HFFc6 (cell line): ENCODE results near the gene PLXDC1. TPM values are rescaled to one million over a fixed set of nuclear protein-coding genes. Genes with fewer than 3 reads are reported as not detected.
A peak's percentile ranks its signal among the peaks of the same experiment; 100 is the strongest.

Experiments
- DNase-seq: peaks from one replicate; pipeline ENCODE4 v3.0.0-alpha.2; 2018
- H3K27ac Mint-ChIP-seq: 2 replicates; pipeline ENCODE4 v1.8.0; 2020; ENCODE audit warnings: mild to moderate bottlenecking, mixed read lengths
- H3K27me3 Mint-ChIP-seq: 2 replicates; pipeline ENCODE4 v1.8.0; 2021; ENCODE audit warnings: mild to moderate bottlenecking, moderate library complexity, mixed read lengths; ENCODE audit not compliant: insufficient read depth
- H3K36me3 Mint-ChIP-seq: 2 replicates; pipeline ENCODE4 v1.8.0; 2021; ENCODE audit warnings: low read depth, mixed read lengths
- H3K4me1 Mint-ChIP-seq: 2 replicates; pipeline ENCODE4 v1.8.0; 2020; ENCODE audit warnings: low read depth, mixed read lengths
- H3K4me3 Mint-ChIP-seq: 2 replicates; pipeline ENCODE4 v1.8.0; 2020; ENCODE audit warnings: mild to moderate bottlenecking, moderate library complexity, mixed read lengths
- H3K9me3 Mint-ChIP-seq: 2 replicates; pipeline ENCODE4 v1.8.0; 2020; ENCODE audit warnings: mild to moderate bottlenecking, mixed read lengths
- total RNA-seq, 6 experiments: library from RNA; stranded (reverse); fragmentation: NEBNext Ultra II Directional; extraction: Animal tissue kit (Norgen Biotek cat#: 25700); gene quantifications; 2 replicates in 1 of 6; 3 replicates in 5 of 6; pipeline ENCODE4 v1.2.3, GENCODE V29; 2021
- TF ChIP-seq, protein P1 (sequence below): fragments of 200-600 bp; sonication (generic); IDR thresholded peaks from 2 replicates; pipeline ENCODE4 v1.5.0; 2021; ENCODE audit warnings: antibody characterized with exemption, mild to moderate bottlenecking

PLXDC1 gene
- total RNA-seq, 6 experiments from 2014 or later = 0.20 to 2.2 (median 0.69) TPM

DNA sequence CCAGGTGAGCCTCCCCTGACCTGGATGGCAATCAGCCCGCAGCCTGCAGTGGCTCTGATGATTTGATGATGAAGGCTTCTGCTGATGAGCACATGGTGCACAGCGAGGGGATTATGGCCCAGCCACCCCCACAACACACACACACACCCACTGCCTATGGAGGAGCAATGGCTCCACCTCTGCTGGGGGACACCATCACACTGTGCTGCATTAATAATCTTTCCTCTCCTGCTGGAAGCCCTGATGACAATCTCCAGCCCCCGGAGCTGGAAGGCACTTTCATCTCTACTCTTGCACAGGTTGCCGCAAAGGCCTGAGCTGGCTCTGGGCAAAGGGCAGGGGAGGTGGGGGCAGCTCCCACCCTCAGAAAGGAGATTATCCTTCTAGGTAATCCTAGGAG is 79.9 kb downstream of the PLXDC1 start:
- Mint-ChIP-seq H3K4me1 (peaks cover 6% of the 10 kb centered on the region), H3K36me3 (no peaks in the 10 kb centered on the region), H3K4me3 (no peak overlapping the region), H3K27ac (no peak overlapping the region), H3K27me3 (peaks cover 26% of the 10 kb centered on the region), H3K9me3 (no peaks in the 10 kb centered on the region)
- DNase-seq = no peak
- TF ChIP-seq, protein P1, sequence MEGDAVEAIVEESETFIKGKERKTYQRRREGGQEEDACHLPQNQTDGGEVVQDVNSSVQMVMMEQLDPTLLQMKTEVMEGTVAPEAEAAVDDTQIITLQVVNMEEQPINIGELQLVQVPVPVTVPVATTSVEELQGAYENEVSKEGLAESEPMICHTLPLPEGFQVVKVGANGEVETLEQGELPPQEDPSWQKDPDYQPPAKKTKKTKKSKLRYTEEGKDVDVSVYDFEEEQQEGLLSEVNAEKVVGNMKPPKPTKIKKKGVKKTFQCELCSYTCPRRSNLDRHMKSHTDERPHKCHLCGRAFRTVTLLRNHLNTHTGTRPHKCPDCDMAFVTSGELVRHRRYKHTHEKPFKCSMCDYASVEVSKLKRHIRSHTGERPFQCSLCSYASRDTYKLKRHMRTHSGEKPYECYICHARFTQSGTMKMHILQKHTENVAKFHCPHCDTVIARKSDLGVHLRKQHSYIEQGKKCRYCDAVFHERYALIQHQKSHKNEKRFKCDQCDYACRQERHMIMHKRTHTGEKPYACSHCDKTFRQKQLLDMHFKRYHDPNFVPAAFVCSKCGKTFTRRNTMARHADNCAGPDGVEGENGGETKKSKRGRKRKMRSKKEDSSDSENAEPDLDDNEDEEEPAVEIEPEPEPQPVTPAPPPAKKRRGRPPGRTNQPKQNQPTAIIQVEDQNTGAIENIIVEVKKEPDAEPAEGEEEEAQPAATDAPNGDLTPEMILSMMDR = no peak

DNA sequence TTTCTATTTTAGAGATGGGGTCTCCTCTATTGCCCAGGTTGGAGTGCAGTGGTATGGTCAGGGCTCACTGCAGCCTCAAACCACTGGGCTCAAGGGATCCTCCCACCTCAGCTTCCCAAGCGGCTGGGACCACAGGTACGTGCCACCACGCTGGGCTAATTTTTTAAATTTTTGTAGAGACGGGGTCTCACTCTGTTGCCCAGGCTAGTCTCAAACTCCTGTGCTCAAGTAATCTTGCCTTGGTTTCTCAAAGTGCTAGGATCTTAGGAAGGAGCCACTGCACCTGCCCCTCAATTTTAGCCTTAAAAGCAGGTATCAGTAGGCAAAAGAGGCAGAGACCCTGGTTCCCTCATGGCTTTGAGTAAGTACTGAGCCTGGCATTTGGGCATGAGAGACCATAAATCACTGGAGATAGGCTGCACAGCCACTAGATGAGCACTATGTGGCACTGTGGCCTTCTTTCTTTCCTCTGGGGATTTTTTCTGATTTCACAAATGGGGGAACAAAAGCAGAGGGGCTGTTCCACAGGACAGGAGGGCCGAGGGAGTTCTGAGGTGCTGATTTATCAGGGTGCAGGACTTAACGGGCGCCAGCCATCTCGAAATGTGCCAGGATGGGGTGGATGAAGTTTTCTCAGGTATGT is 82.2 kb downstream of the PLXDC1 start:
- no peak overlapping the region for H3K4me3 Mint-ChIP-seq
- H3K27ac Mint-ChIP-seq = no peak overlapping the region
- peaks cover 15% of the 10 kb centered on the region for H3K4me1 Mint-ChIP-seq
- DNase-seq = peak; percentile 60
- H3K27me3 Mint-ChIP-seq = peaks cover 25% of the 10 kb centered on the region
- H3K36me3 Mint-ChIP-seq = no peaks in the 10 kb centered on the region
- H3K9me3 Mint-ChIP-seq = no peaks in the 10 kb centered on the region
- TF ChIP-seq, protein P1 = peak; percentile 77

DNA sequence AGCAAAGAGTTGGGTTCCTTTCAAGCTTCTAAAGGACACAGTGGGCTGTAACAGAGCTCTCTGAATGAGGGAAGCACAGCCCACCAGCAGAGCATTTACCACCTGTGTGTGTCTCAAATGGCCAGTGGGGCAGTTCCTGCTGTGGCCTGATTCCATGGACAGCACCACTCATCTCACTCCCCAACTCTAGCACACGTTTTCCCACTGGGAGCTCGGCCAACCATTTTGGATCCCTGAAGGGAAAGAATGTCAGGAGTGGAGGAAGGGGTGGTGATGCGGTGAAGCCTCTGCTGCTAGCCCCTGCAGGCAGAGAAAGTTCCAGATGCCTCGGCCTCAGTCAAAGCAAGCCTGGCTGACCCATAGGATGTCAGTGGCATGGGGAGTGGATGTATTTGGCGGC is 86.6 kb downstream of the PLXDC1 start:
- no peak for DNase-seq
- H3K27me3 Mint-ChIP-seq = peaks cover 23% of the 10 kb centered on the region
- H3K4me1 Mint-ChIP-seq = peaks cover 39% of the 10 kb centered on the region

DNA sequence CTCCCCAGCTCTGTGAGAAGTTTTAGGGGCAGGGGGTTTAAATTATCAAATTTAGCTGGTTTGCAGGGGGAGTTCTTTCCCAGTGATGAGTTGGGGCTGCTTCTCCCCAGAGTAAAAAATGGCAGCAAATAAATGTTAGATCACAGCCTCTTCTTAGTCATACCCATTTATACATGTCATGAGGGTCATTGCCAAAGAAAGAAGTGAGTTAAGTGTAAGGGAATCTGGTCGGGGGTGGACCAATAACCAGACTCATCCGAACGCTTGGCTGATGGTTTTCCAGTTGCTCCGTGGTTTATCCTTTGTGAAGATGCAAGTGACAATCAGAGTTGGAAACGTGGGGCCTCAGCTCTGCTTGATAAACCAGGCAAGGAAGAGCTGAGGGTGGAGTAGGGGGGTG is 87.1 kb downstream of the PLXDC1 start:
- Mint-ChIP-seq H3K36me3 (no peaks in the 10 kb centered on the region), H3K4me1 (peaks cover 35% of the 10 kb centered on the region), H3K27me3 (peaks cover 18% of the 10 kb centered on the region), H3K27ac (no peak overlapping the region), H3K4me3 (peak overlapping the region; percentile 33), H3K9me3 (no peaks in the 10 kb centered on the region)
- DNase-seq = peak; percentile 81
- TF ChIP-seq, protein P1 = no peak

More for the DNA sequence above, 86.6 kb downstream of the PLXDC1 start:
- peak overlapping the region; percentile 33 for H3K4me3 Mint-ChIP-seq
- H3K36me3 Mint-ChIP-seq = no peaks in the 10 kb centered on the region
- TF ChIP-seq, protein P1 = no peak
- no peak overlapping the region for H3K27ac Mint-ChIP-seq
- no peaks in the 10 kb centered on the region for H3K9me3 Mint-ChIP-seq

DNA sequence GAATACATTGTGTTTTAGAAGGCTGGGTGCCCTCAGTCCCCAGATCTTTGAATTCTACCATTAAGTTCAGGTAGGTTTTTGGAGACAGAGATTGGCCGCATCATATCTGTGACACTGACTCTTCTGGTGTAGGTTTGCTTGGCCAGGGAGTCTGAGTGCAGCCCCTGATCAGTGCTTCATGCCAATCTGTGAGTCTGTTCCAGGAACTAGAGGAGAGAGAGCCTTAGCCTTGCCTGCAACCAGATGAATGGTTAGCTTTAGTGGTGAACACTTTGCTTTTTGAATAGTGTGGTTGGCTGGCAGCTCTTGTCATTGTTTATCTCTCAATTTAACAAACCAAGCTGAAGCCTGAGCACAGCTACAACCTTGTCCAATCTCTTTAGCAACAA is 87.8 kb downstream of the PLXDC1 start:
- Mint-ChIP-seq H3K9me3 (no peaks in the 10 kb centered on the region), H3K4me1 (peaks cover 33% of the 10 kb centered on the region), H3K36me3 (no peaks in the 10 kb centered on the region), H3K27me3 (peaks cover 18% of the 10 kb centered on the region), H3K27ac (no peak overlapping the region; the same call in 1 of the 2 replicates), H3K4me3 (peak overlapping the region; percentile 46; the same call in 1 of the 2 replicates)
- TF ChIP-seq, protein P1 = no peak
- no peak for DNase-seq
